Loucy (cell line): ENCODE data around the gene RNF40.

Experiments used
- H2AFZ ChIP-seq: fragments of 200-600 bp; sonication (generic); 2 replicates; pipeline ENCODE4 v1.6.0; 2016; ENCODE audit warnings: antibody characterized with exemption, mild to moderate bottlenecking, low read length, moderate library complexity
- H3F3A ChIP-seq: fragments of 200-600 bp; 2 replicates; pipeline ENCODE4 v1.6.0; 2016; ENCODE audit warnings: antibody characterized with exemption, low read depth, mild to moderate bottlenecking
- H3K27me3 ChIP-seq: fragments of 200-600 bp; sonication (generic); 2 replicates; pipeline ENCODE4 v1.6.1; 2014; ENCODE audit warnings: low read length, mild to moderate bottlenecking; ENCODE audit not compliant: insufficient read depth, poor library complexity, severe bottlenecking
- H3K36me3 ChIP-seq: fragments of 200-600 bp; sonication (generic); 2 replicates; pipeline ENCODE4 v1.6.1; 2016; ENCODE audit warnings: low read length; ENCODE audit not compliant: insufficient read depth
- H3K4me1 ChIP-seq: fragments of 200-600 bp; sonication (generic); 2 replicates; pipeline ENCODE4 v1.5.1; 2014; ENCODE audit warnings: low read length, mild to moderate bottlenecking; ENCODE audit not compliant: insufficient read depth, poor library complexity, severe bottlenecking
- H3K4me2 ChIP-seq: fragments of 200-600 bp; sonication (generic); 2 replicates; pipeline ENCODE4 v1.6.0; 2014; ENCODE audit warnings: antibody characterized with exemption, low read length, low read depth, mild to moderate bottlenecking; ENCODE audit not compliant: poor library complexity, severe bottlenecking
- H3K4me3 ChIP-seq: fragments of 200-600 bp; sonication (generic); 2 replicates; pipeline ENCODE4 v1.5.1; 2014; ENCODE audit warnings: low read length, mild to moderate bottlenecking, mixed read lengths; ENCODE audit not compliant: poor library complexity, severe bottlenecking
- H3K79me2 ChIP-seq: fragments of 200-600 bp; sonication (generic); 2 replicates; pipeline ENCODE4 v1.6.1; 2014; ENCODE audit warnings: low read length; ENCODE audit not compliant: insufficient read depth
- H3K9ac ChIP-seq: fragments of 200-600 bp; sonication (generic); 2 replicates; pipeline ENCODE4 v1.6.0; 2014; ENCODE audit warnings: mild to moderate bottlenecking, low read depth, low read length, moderate library complexity; ENCODE audit not compliant: poor library complexity, severe bottlenecking
- H3K9me2 ChIP-seq: fragments of 200-600 bp; sonication (generic); replicated peaks from 2 replicates; pipeline ENCODE4 v1.6.1; 2016; ENCODE audit warnings: low read depth, low read length, mixed read lengths
- H3K9me3 ChIP-seq: fragments of 200-600 bp; sonication (generic); 2 replicates; pipeline ENCODE4 v1.6.1; 2014; ENCODE audit warnings: mild to moderate bottlenecking, antibody characterized with exemption, low read length, low read depth; ENCODE audit not compliant: insufficient read depth
- H4K20me1 ChIP-seq: fragments of 200-600 bp; sonication (generic); 2 replicates; pipeline ENCODE4 v1.6.0; 2014; ENCODE audit warnings: antibody characterized with exemption, low read length, mild to moderate bottlenecking; ENCODE audit not compliant: insufficient read depth, poor library complexity, severe bottlenecking
- EZH2phosphoT487 ChIP-seq: fragments of 200-600 bp; IDR thresholded peaks from 2 replicates; pipeline ENCODE4 v1.6.1; 2018; ENCODE audit warnings: antibody characterized with exemption, mild to moderate bottlenecking, moderate library complexity, borderline replicate concordance
- TF ChIP-seq, protein P1 (sequence below): fragments of 200-600 bp; sonication (generic); conservative IDR thresholded peaks from 2 replicates; pipeline ENCODE4 v1.5.1; 2014; ENCODE audit warnings: mild to moderate bottlenecking, antibody characterized with exemption, low read length

RNF40 gene

DNA sequence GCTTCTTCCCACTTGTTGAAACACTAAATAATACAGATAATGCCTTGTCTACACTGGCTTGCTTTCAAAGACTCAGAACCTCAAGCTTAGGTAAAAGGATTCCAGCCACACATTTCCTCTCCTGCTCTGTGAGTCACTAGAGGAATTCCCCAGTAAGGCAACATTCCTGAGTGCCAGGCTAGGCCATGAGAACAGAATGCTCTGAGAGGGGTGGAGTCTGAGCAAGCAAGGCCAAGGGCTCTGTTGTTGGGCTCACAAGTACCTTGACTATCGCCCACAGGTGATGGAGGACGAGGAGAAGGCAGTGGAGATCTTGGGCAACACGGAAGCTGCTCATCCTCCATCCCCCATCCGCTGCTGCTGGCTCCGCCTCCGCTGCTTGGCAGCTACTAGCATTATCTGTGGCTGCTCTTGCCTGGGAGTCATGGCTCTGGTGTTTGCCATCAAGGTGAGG lies 20.6 kb upstream of the RNF40 start:
- H3K36me3 ChIP-seq, result peaks cover 25% of the 10 kb centered on the region; the same call in 1 of the 2 replicates
- H3K9me2 ChIP-seq, result no peaks in the 10 kb centered on the region
- no peaks in the 10 kb centered on the region for H4K20me1 ChIP-seq
- H2AFZ ChIP-seq, result no peak overlapping the region
- no peaks in the 10 kb centered on the region for H3F3A ChIP-seq
- no peak overlapping the region for H3K4me3 ChIP-seq
- no peaks in the 10 kb centered on the region for H3K79me2 ChIP-seq
- no peak overlapping the region for H3K9ac ChIP-seq
- no peaks in the 10 kb centered on the region for H3K4me1 ChIP-seq
- no peaks in the 10 kb centered on the region for H3K27me3 ChIP-seq
- TF ChIP-seq, protein P1, sequence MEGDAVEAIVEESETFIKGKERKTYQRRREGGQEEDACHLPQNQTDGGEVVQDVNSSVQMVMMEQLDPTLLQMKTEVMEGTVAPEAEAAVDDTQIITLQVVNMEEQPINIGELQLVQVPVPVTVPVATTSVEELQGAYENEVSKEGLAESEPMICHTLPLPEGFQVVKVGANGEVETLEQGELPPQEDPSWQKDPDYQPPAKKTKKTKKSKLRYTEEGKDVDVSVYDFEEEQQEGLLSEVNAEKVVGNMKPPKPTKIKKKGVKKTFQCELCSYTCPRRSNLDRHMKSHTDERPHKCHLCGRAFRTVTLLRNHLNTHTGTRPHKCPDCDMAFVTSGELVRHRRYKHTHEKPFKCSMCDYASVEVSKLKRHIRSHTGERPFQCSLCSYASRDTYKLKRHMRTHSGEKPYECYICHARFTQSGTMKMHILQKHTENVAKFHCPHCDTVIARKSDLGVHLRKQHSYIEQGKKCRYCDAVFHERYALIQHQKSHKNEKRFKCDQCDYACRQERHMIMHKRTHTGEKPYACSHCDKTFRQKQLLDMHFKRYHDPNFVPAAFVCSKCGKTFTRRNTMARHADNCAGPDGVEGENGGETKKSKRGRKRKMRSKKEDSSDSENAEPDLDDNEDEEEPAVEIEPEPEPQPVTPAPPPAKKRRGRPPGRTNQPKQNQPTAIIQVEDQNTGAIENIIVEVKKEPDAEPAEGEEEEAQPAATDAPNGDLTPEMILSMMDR, result no peak
- TF ChIP-seq EZH2phosphoT487, result no peak
- H3K9me3 ChIP-seq, result no peaks in the 10 kb centered on the region
- no peak overlapping the region for H3K4me2 ChIP-seq

DNA sequence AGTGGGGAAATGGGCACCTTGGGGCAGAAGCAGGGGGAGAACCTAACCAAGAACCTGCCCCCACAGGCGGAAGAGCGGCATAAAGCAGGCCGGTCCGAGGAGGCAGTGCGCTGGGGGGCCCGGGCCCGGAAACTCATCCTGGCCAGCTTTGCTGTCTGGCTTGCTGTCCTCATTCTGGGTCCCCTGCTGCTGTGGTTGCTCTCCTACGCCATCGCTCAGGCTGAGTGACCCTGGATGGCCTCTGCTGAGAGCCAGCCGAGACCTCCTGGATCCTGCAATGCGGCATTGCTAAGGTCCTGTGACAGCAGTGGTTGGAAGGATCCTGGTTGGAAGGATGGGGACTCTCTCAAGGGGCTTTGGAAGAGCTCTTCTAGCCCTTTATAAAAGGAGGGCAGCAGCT lies 18.4 kb upstream of the RNF40 start:
- Histone ChIP-seq H3K27me3 (no peaks in the 10 kb centered on the region), H3K9ac (no peak overlapping the region), H3K36me3 (peaks cover 3% of the 10 kb centered on the region; the same call in 1 of the 2 replicates), H2AFZ (no peak overlapping the region), H4K20me1 (no peaks in the 10 kb centered on the region), H3K4me2 (no peak overlapping the region), H3K9me2 (no peaks in the 10 kb centered on the region), H3K4me3 (no peak overlapping the region), H3K79me2 (peaks cover 2% of the 10 kb centered on the region; the same call in 1 of the 2 replicates), H3K4me1 (peaks cover 7% of the 10 kb centered on the region), H3F3A (no peaks in the 10 kb centered on the region), H3K9me3 (no peaks in the 10 kb centered on the region)
- no peak for TF ChIP-seq EZH2phosphoT487
- TF ChIP-seq, protein P1, result no peak

DNA sequence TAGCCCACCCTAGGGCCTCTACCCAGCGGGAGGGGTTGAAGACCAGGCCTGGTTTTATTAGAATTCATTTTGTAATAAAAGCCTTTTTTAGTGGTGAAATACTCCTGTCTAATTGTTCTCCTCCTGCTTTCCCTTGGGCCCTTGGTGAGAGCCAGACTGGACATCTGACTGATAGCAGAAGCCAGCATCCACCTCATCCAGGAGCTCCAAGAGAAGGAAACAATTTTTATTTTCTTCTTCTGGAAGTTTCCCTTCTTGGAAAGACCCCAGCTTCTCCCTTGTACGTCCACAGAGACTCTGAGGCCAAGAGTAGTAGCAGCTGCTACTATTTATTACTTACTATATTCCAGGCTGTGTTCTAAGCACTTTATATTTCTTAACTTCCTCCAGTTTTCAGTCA lies 17.9 kb upstream of the RNF40 start:
- H3K27me3 ChIP-seq, result no peaks in the 10 kb centered on the region
- no peak for TF ChIP-seq EZH2phosphoT487
- TF ChIP-seq, protein P1, result no peak
- no peaks in the 10 kb centered on the region for H3K9me2 ChIP-seq
- H3K9me3 ChIP-seq, result no peaks in the 10 kb centered on the region
- no peak overlapping the region for H3K9ac ChIP-seq
- no peaks in the 10 kb centered on the region; the same call in 1 of the 2 replicates for H3K36me3 ChIP-seq
- no peaks in the 10 kb centered on the region for H4K20me1 ChIP-seq
- H2AFZ ChIP-seq, result no peak overlapping the region
- H3K79me2 ChIP-seq, result peaks cover 7% of the 10 kb centered on the region; the same call in 1 of the 2 replicates
- no peak overlapping the region for H3K4me3 ChIP-seq
- no peak overlapping the region for H3K4me2 ChIP-seq
- no peaks in the 10 kb centered on the region for H3F3A ChIP-seq
- peaks cover 8% of the 10 kb centered on the region for H3K4me1 ChIP-seq
